A673 (cell line): ENCODE data around the gene CLSTN2. TPM values are rescaled to one million over a fixed set of nuclear protein-coding genes. Genes with fewer than 3 reads are reported as not detected.

Experiments used
- BruUV-seq: library from RNA; stranded (reverse); fragments of 400-500 nt; replicated peaks from 2 replicates; lab custom pipeline; 2021; lab: Mats Ljungman, UMichigan
- CTCF ChIA-PET: fragments of 300-600 bp; sonication (Branson Sonifier 250); formaldehyde crosslinking; loops from one replicate; lab custom pipeline; 2022; ENCODE audit warnings: antibody characterized with exemption; lab: Charles Lee
- POLR2A ChIA-PET: fragments of 300-600 bp; sonication (Branson Sonifier 250); formaldehyde crosslinking; loops from one replicate; lab custom pipeline; 2022; ENCODE audit warnings: antibody characterized with exemption; ENCODE audit not compliant: low non-redundant PET; lab: Charles Lee
- DNase-seq: peaks from one replicate; pipeline ENCODE4 v3.0.0-alpha.2; 2015; ENCODE audit warnings: low spot score
- H3K27ac ChIP-seq: fragments of 200-600 bp; sonication (generic); 2 replicates; pipeline ENCODE4 v1.5.1; 2016; ENCODE audit warnings: mixed run types, low read depth, mild to moderate bottlenecking, mixed read lengths, antibody characterized with exemption, low read length; ENCODE audit not compliant: poor library complexity, severe bottlenecking
- H3K27me3 ChIP-seq: fragments of 200-600 bp; sonication (generic); replicated peaks from 2 replicates; pipeline ENCODE4 v1.6.1; 2017; ENCODE audit warnings: mixed run types, low read depth, mild to moderate bottlenecking, mixed read lengths, antibody characterized with exemption, low read length; ENCODE audit not compliant: insufficient read depth, poor library complexity
- H3K36me3 ChIP-seq: fragments of 200-600 bp; sonication (generic); 2 replicates; pipeline ENCODE4 v1.6.1; 2016; ENCODE audit warnings: mixed run types, mild to moderate bottlenecking, mixed read lengths, antibody characterized with exemption, low read length; ENCODE audit not compliant: insufficient read depth, poor library complexity, severe bottlenecking
- H3K4me1 ChIP-seq: fragments of 200-600 bp; sonication (generic); 2 replicates; pipeline ENCODE4 v1.6.1; 2017; ENCODE audit warnings: mixed run types, mild to moderate bottlenecking, mixed read lengths, antibody characterized with exemption, low read length; ENCODE audit not compliant: insufficient read depth, poor library complexity, severe bottlenecking
- H3K4me3 ChIP-seq: fragments of 200-600 bp; sonication (generic); 2 replicates; pipeline ENCODE4 v1.5.1; 2016; ENCODE audit warnings: low read depth, mixed run types, mild to moderate bottlenecking, mixed read lengths, low read length; ENCODE audit not compliant: poor library complexity, severe bottlenecking
- H3K9me3 ChIP-seq: fragments of 200-600 bp; sonication (generic); 2 replicates; pipeline ENCODE4 v1.6.1; 2016; ENCODE audit warnings: mixed run types, low read depth, mild to moderate bottlenecking, mixed read lengths, antibody characterized with exemption, low read length; ENCODE audit not compliant: poor library complexity, severe bottlenecking
- EZH2 ChIP-seq: fragments of 200-600 bp; sonication (generic); IDR thresholded peaks from 2 replicates; pipeline ENCODE4 v1.6.1; 2017; ENCODE audit warnings: borderline replicate concordance, low read depth, mild to moderate bottlenecking, mixed read lengths, antibody characterized with exemption, low read length; ENCODE audit not compliant: poor library complexity, severe bottlenecking
- intact Hi-C: fragments of 100-400 bp; cut with micrococcal nuclease; formaldehyde crosslinking; loops from one replicate; pipeline ENCODE4 v1.10.0; 2022; ENCODE audit not compliant: unreplicated experiment
- total RNA-seq: library from RNA; stranded (reverse); gene quantifications from 2 replicates; pipeline ENCODE4 v1.2.3, GENCODE V29; 2021
- TF ChIP-seq, protein P1 (sequence below): fragments of 300-800, 200-600 bp; sonication (generic); conservative IDR thresholded peaks from 2 replicates; pipeline ENCODE4 v1.5.1; 2017; ENCODE audit warnings: low read depth, mild to moderate bottlenecking, antibody characterized with exemption, low read length, moderate library complexity, mixed read lengths

The CLSTN2 gene
- total RNA-seq, 1 experiment from 2014 or later, result 50.7 TPM

DNA sequence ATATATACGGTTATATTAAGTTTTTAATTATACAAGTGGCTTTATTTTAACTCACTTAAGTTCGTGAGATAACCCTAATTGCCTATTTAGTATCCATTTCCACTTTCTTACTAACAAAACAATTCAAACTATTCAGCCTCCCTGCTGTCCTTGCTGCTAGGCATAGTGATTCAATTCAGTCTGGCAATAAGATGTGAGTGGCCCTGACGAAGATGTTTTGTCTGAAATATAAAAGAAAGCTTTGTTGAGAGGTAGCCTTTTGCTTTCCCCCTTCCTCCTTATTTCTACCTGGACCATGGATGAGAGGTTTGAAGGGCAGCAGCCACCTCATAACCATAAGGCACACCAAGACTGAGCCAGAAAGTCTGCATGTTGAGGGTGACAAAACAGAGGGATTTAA is 653.6 kb downstream of the CLSTN2 start:
- Histone ChIP-seq H3K27me3 (no peaks in the 10 kb centered on the region), H3K36me3 (no peaks in the 10 kb centered on the region), H3K4me1 (no peaks in the 10 kb centered on the region), H3K27ac (no peak overlapping the region), H3K9me3 (no peaks in the 10 kb centered on the region), H3K4me3 (no peak overlapping the region)
- BruUV-seq, result no TSS peak
- no peak for TF ChIP-seq EZH2
- TF ChIP-seq, protein P1, sequence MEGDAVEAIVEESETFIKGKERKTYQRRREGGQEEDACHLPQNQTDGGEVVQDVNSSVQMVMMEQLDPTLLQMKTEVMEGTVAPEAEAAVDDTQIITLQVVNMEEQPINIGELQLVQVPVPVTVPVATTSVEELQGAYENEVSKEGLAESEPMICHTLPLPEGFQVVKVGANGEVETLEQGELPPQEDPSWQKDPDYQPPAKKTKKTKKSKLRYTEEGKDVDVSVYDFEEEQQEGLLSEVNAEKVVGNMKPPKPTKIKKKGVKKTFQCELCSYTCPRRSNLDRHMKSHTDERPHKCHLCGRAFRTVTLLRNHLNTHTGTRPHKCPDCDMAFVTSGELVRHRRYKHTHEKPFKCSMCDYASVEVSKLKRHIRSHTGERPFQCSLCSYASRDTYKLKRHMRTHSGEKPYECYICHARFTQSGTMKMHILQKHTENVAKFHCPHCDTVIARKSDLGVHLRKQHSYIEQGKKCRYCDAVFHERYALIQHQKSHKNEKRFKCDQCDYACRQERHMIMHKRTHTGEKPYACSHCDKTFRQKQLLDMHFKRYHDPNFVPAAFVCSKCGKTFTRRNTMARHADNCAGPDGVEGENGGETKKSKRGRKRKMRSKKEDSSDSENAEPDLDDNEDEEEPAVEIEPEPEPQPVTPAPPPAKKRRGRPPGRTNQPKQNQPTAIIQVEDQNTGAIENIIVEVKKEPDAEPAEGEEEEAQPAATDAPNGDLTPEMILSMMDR, result no peak
- intact Hi-C loops, result no loop called here
- no peak for DNase-seq
- ChIA-PET CTCF (no interaction called here), POLR2A (no interaction called here)

DNA sequence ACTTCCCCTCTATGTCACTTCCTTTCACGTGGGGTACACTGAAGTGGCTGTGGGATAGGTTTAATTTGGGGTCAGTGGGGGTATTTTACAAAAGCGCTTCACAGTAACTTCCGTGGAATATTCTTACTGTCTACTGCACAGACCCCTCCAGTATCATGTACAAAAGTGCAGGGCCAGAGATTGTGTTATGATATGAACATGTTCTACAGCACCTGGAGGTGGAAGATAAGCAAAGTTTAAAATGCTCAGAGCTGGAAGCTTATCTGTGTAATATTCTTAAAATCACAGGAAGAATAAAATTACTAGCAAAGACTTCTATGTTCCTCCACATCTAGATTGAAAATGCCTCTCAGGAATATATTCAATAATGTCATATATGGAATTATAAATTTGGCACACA is 658.8 kb downstream of the CLSTN2 start:
- Histone ChIP-seq H3K4me1 (no peaks in the 10 kb centered on the region), H3K27ac (no peak overlapping the region), H3K27me3 (no peaks in the 10 kb centered on the region), H3K36me3 (no peaks in the 10 kb centered on the region), H3K9me3 (no peaks in the 10 kb centered on the region), H3K4me3 (no peak overlapping the region)
- intact Hi-C loops, result no loop called here
- TF ChIP-seq, protein P1, result no peak
- no peak for TF ChIP-seq EZH2
- POLR2A ChIA-PET, result no interaction called here
- DNase-seq, result no peak
- CTCF ChIA-PET, result no interaction called here
- BruUV-seq, result no TSS peak

- no peaks in the 10 kb centered on the region for H3K27me3 ChIP-seq
- no peak overlapping the region for H3K4me3 ChIP-seq
- intact Hi-C loops, result no loop called here
- no peaks in the 10 kb centered on the region for H3K9me3 ChIP-seq
- TF ChIP-seq, protein P1, result no peak
- no peak for TF ChIP-seq EZH2
- BruUV-seq, result no TSS peak
- CTCF ChIA-PET, result no interaction called here
- no peaks in the 10 kb centered on the region for H3K36me3 ChIP-seq
- POLR2A ChIA-PET, result no interaction called here
- DNase-seq, result no peak
- no peaks in the 10 kb centered on the region for H3K4me1 ChIP-seq
- H3K27ac ChIP-seq, result no peak overlapping the region
Observed at GRCh38 chr3:140595295-140595694, 660.3 kb downstream of the CLSTN2 start.
